K562 (cell line): ENCODE results near the gene IRX3.

ENCODE experiments used
- CBFB ChIP-seq: sonication (generic); formaldehyde crosslinking; IDR thresholded peaks from 2 replicates; pipeline ENCODE4 v1.4.0; 2020; ENCODE audit warnings: mild to moderate bottlenecking, missing genetic modification reagents
- CBX3 ChIP-seq, 2 experiments: IDR thresholded peaks; 1 replicate in 1 of 2; 2 replicates in 1 of 2; pipeline ENCODE4 v1.6.1; 2012; ENCODE audit warnings: inconsistent platforms in 2 of 2, low read length in 2 of 2, borderline replicate concordance in 1 of 2, control low read depth in 1 of 2
- CHD2 ChIP-seq: IDR thresholded peaks from 2 replicates; pipeline ENCODE4 v1.6.1; 2011; ENCODE audit warnings: low read depth, low read length
- DACH1 ChIP-seq: fragments of 450-650 bp; IDR thresholded peaks from 2 replicates; pipeline ENCODE4 v1.6.1; 2018; ENCODE audit not compliant: partially characterized antibody
- MAFF ChIP-seq: IDR thresholded peaks from 2 replicates; pipeline ENCODE4 v1.6.1; 2012; ENCODE audit warnings: low read length, improper control_type of control experiment
- MCM5 ChIP-seq: fragments of 450-650 bp; IDR thresholded peaks from 2 replicates; pipeline ENCODE4 v1.6.1; 2016; ENCODE audit warnings: low read depth
- PCBP1 ChIP-seq: fragments of 200-400 bp; formaldehyde crosslinking; IDR thresholded peaks from 2 replicates; pipeline ENCODE4 v1.6.1; 2018; ENCODE audit warnings: mild to moderate bottlenecking, low read depth, low read length; ENCODE audit not compliant: poor library complexity, severe bottlenecking
- RAD21 ChIP-seq, 2 experiments: fragments of 250-450 bp in 1 of 2; fragments of 450-650 bp in 1 of 2; sonication (Bioruptor Pico) in 1 of 2; formaldehyde crosslinking in 1 of 2; IDR thresholded peaks in 1 of 2; conservative IDR thresholded peaks in 1 of 2; 2 replicates each; pipeline versions ENCODE4 v1.4.0 to v1.8.0; 2020 to 2022; ENCODE audit warnings: mild to moderate bottlenecking in 2 of 2, moderate library complexity in 1 of 2
- TCF7 ChIP-seq: sonication (generic); IDR thresholded peaks from 2 replicates; pipeline ENCODE4 v1.6.1; 2016; ENCODE audit warnings: antibody characterized with exemption, borderline replicate concordance
- ZNF175 ChIP-seq: fragments of 200-800 bp; sonication (Bioruptor generic); IDR thresholded peaks from 2 replicates; pipeline ENCODE4 v1.6.1; 2016; ENCODE audit warnings: low read depth, mild to moderate bottlenecking, missing genetic modification characterization, missing compliant biosample characterization
- TF ChIP-seq, protein P1 (sequence below), 3 experiments: IDR thresholded peaks in 2 of 3; conservative IDR thresholded peaks in 1 of 3; 2 replicates each; pipeline ENCODE4 v1.5.1; 2011 to 2012; ENCODE audit warnings: low read length in 3 of 3, mild to moderate bottlenecking in 3 of 3, control low read depth in 2 of 3, improper control_type of control experiment in 1 of 3, inconsistent platforms in 1 of 3, low read depth in 1 of 3, mixed read lengths in 1 of 3, moderate library complexity in 1 of 3; ENCODE audit not compliant: insufficient read depth in 2 of 3
- TF ChIP-seq, protein P2 (sequence below), 2 experiments: fragments of 450-650 bp; formaldehyde crosslinking in 1 of 2; IDR thresholded peaks; 2 replicates each; pipeline versions ENCODE4 v1.4.0 to v1.6.1; 2014 to 2020; ENCODE audit warnings: mild to moderate bottlenecking in 2 of 2, borderline replicate concordance in 1 of 2, low read depth in 1 of 2
- TF ChIP-seq, protein P3 (sequence below): sonication (generic); formaldehyde crosslinking; IDR thresholded peaks from 2 replicates; pipeline ENCODE4 v1.8.1; 2023; ENCODE audit warnings: mild to moderate bottlenecking, missing genetic modification reagents
- TF ChIP-seq, protein P4 (sequence below): fragments of 450-650 bp; IDR thresholded peaks from 2 replicates; pipeline ENCODE4 v1.6.1; 2016

DNA sequence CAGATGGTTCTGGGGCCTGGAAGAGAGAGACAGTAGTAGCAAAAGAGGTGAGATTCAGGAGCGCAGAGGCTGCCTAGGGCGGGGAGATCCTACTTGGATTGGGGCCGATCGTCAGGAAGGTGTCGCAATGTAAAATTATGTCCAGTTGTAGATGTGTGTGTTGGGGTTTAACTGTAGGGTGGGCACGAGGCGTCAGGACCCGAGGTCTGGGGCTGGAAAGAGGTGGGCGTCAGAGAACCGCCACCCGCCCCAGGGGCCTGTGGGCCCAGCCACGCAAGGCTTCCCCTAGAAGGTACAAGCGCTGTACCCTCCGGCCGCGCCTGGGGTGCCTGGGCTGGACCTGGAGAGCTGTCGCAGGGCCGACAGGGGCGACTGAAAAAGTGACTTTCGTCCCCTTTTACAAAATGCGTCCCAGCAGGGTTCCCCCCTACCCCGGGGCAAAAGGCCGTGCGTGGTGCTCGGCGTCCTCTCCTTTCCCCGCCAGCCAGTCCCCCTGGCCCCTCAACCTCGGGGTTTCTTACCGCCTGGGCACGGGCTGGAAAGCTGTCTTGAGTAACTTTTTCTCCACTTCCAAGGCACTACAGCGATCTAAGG lies 2.8 kb downstream of the IRX3 start:
- TF ChIP-seq RAD21 (CRISPR knock-in tag; conservative IDR thresholded peaks at IDR 0.05 in 1 of 2, IDR thresholded peaks at IDR 0.05 in 1 of 2), result no peak
- TF ChIP-seq, protein P1, sequence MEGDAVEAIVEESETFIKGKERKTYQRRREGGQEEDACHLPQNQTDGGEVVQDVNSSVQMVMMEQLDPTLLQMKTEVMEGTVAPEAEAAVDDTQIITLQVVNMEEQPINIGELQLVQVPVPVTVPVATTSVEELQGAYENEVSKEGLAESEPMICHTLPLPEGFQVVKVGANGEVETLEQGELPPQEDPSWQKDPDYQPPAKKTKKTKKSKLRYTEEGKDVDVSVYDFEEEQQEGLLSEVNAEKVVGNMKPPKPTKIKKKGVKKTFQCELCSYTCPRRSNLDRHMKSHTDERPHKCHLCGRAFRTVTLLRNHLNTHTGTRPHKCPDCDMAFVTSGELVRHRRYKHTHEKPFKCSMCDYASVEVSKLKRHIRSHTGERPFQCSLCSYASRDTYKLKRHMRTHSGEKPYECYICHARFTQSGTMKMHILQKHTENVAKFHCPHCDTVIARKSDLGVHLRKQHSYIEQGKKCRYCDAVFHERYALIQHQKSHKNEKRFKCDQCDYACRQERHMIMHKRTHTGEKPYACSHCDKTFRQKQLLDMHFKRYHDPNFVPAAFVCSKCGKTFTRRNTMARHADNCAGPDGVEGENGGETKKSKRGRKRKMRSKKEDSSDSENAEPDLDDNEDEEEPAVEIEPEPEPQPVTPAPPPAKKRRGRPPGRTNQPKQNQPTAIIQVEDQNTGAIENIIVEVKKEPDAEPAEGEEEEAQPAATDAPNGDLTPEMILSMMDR (IDR thresholded peaks at IDR 0.05 in 2 of 3, conservative IDR thresholded peaks at IDR 0.05 in 1 of 3; ENCODE audit: insufficient read depth in 2 of 3, low read depth in 1 of 3, low read length in 3 of 3), result no peak
- TF ChIP-seq CBX3 (IDR thresholded peaks at IDR 0.05; ENCODE audit: borderline replicate concordance in 1 of 2, low read length in 2 of 2), result no peak
- TF ChIP-seq, protein P2, sequence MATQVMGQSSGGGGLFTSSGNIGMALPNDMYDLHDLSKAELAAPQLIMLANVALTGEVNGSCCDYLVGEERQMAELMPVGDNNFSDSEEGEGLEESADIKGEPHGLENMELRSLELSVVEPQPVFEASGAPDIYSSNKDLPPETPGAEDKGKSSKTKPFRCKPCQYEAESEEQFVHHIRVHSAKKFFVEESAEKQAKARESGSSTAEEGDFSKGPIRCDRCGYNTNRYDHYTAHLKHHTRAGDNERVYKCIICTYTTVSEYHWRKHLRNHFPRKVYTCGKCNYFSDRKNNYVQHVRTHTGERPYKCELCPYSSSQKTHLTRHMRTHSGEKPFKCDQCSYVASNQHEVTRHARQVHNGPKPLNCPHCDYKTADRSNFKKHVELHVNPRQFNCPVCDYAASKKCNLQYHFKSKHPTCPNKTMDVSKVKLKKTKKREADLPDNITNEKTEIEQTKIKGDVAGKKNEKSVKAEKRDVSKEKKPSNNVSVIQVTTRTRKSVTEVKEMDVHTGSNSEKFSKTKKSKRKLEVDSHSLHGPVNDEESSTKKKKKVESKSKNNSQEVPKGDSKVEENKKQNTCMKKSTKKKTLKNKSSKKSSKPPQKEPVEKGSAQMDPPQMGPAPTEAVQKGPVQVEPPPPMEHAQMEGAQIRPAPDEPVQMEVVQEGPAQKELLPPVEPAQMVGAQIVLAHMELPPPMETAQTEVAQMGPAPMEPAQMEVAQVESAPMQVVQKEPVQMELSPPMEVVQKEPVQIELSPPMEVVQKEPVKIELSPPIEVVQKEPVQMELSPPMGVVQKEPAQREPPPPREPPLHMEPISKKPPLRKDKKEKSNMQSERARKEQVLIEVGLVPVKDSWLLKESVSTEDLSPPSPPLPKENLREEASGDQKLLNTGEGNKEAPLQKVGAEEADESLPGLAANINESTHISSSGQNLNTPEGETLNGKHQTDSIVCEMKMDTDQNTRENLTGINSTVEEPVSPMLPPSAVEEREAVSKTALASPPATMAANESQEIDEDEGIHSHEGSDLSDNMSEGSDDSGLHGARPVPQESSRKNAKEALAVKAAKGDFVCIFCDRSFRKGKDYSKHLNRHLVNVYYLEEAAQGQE (IDR thresholded peaks at IDR 0.05; ENCODE audit: borderline replicate concordance), result no peak
- TF ChIP-seq, protein P2 (CRISPR knock-in tag; IDR thresholded peaks at IDR 0.05; ENCODE audit: low read depth), result no peak
- no peak for TF ChIP-seq PCBP1
- TF ChIP-seq, protein P3, sequence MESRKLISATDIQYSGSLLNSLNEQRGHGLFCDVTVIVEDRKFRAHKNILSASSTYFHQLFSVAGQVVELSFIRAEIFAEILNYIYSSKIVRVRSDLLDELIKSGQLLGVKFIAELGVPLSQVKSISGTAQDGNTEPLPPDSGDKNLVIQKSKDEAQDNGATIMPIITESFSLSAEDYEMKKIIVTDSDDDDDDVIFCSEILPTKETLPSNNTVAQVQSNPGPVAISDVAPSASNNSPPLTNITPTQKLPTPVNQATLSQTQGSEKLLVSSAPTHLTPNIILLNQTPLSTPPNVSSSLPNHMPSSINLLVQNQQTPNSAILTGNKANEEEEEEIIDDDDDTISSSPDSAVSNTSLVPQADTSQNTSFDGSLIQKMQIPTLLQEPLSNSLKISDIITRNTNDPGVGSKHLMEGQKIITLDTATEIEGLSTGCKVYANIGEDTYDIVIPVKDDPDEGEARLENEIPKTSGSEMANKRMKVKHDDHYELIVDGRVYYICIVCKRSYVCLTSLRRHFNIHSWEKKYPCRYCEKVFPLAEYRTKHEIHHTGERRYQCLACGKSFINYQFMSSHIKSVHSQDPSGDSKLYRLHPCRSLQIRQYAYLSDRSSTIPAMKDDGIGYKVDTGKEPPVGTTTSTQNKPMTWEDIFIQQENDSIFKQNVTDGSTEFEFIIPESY (CRISPR knock-in tag), result no peak
- no peak for TF ChIP-seq MCM5
- no peak for TF ChIP-seq TCF7
- TF ChIP-seq, protein P4, sequence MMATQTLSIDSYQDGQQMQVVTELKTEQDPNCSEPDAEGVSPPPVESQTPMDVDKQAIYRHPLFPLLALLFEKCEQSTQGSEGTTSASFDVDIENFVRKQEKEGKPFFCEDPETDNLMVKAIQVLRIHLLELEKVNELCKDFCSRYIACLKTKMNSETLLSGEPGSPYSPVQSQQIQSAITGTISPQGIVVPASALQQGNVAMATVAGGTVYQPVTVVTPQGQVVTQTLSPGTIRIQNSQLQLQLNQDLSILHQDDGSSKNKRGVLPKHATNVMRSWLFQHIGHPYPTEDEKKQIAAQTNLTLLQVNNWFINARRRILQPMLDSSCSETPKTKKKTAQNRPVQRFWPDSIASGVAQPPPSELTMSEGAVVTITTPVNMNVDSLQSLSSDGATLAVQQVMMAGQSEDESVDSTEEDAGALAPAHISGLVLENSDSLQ, result no peak
- TF ChIP-seq CBFB, result no peak
- no peak for TF ChIP-seq DACH1
- no peak for TF ChIP-seq MAFF
- no peak for TF ChIP-seq CHD2
- TF ChIP-seq ZNF175 (CRISPR knock-in tag), result no peak
